ENCODE measurements around the gene PIK3C2A. TPM values are rescaled to one million over a fixed set of nuclear protein-coding genes. Genes with fewer than 3 reads are reported as not detected.

Gene PIK3C2A
- total and polyA plus RNA-seq, 2 of the 8 experiments (the other 6 are each of a cell fraction or from before 2014, with no cell fraction given): 20.1 to 127 TPM

GRCh38 chr11:17179970-17180369 lies 27.8 kb downstream of the PIK3C2A start:
- peaks cover 0 to 9% (median 0%) of the 10 kb centered on the region in 4 experiments; a peak in 1 of 8 replicates for H3K36me3 ChIP-seq (ENCODE audit: control insufficient read depth in 2 of 4, insufficient read depth in 4 of 4, low read length in 3 of 4)
- H2BK5ac ChIP-seq (ENCODE audit: low read depth, low read length): no peak overlapping the region
- H2AK5ac ChIP-seq (ENCODE audit: low read depth, low read length): no peak overlapping the region
- 94% methylated on average over 3 of the region's 3 CpGs; no CpG with 5 or more reads in 1 of the 2 experiments for WGBS, 2 experiments (ENCODE audit: extremely low coverage in 1 of 2, insufficient coverage in 1 of 2, insufficient read length in 1 of 2, insufficient replicate concordance in 2 of 2, low coverage in 1 of 2, low lambda C conversion rate in 2 of 2, missing lambda C conversion rate in 1 of 2)
- no peak for FAIRE-seq
- no peak overlapping the region for H4K91ac ChIP-seq (replicated peaks; ENCODE audit: insufficient read length, low read length)
- H3K27ac ChIP-seq (ENCODE audit: low read depth, low read length): no peak overlapping the region
- H3K9ac ChIP-seq (replicated peaks in 1 of 4; ENCODE audit: extremely low read depth in 1 of 4, low read depth in 3 of 4, low read length in 3 of 4): no peak overlapping the region
- H3K14ac ChIP-seq (ENCODE audit: insufficient read length): no peak overlapping the region
- H4K8ac ChIP-seq (ENCODE audit: extremely low read depth, insufficient read depth, low read length): no peak overlapping the region
- ChIA-PET CTCF (ENCODE audit: partially characterized antibody) (interaction anchor here (1.2 to 2.0 kb wide), 2 partner anchors 9 to 14 kb away, joined by 3 to 6 read pairs; no protein-coding TSS in a partner anchor), POLR2A (ENCODE audit: partially characterized antibody) (no interaction called here)
- H3K4ac ChIP-seq (replicated peaks; ENCODE audit: insufficient read length, low read depth, low read length): no peak overlapping the region
- DNase-seq (ENCODE audit: low read depth in 1 of 2, low spot score in 2 of 2): no peak
- no peak overlapping the region for H2BK15ac ChIP-seq (ENCODE audit: low read length)
- H3K56ac ChIP-seq (replicated peaks; ENCODE audit: insufficient read length, low read depth, low read length): no peak overlapping the region
- H2BK12ac ChIP-seq (ENCODE audit: low read depth, low read length): no peak overlapping the region
- peaks cover 0 to 82% of the 10 kb centered on the region in 2 experiments; a peak in 2 of 4 replicates for H3K79me2 ChIP-seq (ENCODE audit: control insufficient read depth in 1 of 2, insufficient read depth in 2 of 2, low read length in 2 of 2)
- H3K4me3 ChIP-seq (ENCODE audit: extremely low read depth in 1 of 4, insufficient read depth in 2 of 4, low read depth in 3 of 4, low read length in 4 of 4): no peak overlapping the region
- H4K20me1 ChIP-seq (replicated peaks in 1 of 2; ENCODE audit: control insufficient read depth in 1 of 2, insufficient read depth in 2 of 2, low read length in 2 of 2): peaks cover 2 to 10% of the 10 kb centered on the region in 2 experiments
- no peak overlapping the region for H3K23ac ChIP-seq (ENCODE audit: insufficient read length)
- H2BK120ac ChIP-seq (replicated peaks; ENCODE audit: low read depth, low read length): no peak overlapping the region
- no peaks in the 10 kb centered on the region for H3K27me3 ChIP-seq (replicated peaks in 1 of 4; ENCODE audit: control insufficient read depth in 3 of 4, extremely low read depth in 1 of 4, insufficient read depth in 3 of 4, low read length in 3 of 4)
- no peak overlapping the region for H2BK20ac ChIP-seq (ENCODE audit: low read length)
- no peaks in the 10 kb centered on the region; the same call in 1 of the 2 replicates for H3K79me1 ChIP-seq (ENCODE audit: low read depth, low read length)
- H3K9me3 ChIP-seq (ENCODE audit: insufficient read depth in 2 of 2, low read depth in 1 of 2, low read length in 1 of 2): no peaks in the 10 kb centered on the region
- no peak overlapping the region for H3K4me2 ChIP-seq (ENCODE audit: insufficient read depth in 1 of 2, low read depth in 2 of 2, low read length in 2 of 2)
- no peaks in the 10 kb centered on the region for H3K4me1 ChIP-seq (replicated peaks in 1 of 4; ENCODE audit: control insufficient read depth in 3 of 4, insufficient read depth in 4 of 4, low read length in 3 of 4)
- H4K5ac ChIP-seq (ENCODE audit: insufficient read length, low read depth, low read length): no peak overlapping the region
- H2AFZ ChIP-seq (ENCODE audit: low read length): no peak overlapping the region
- no peak overlapping the region for H3K18ac ChIP-seq (ENCODE audit: extremely low read depth, low read length)
- H3K23me2 ChIP-seq (ENCODE audit: low read depth, low read length): no peaks in the 10 kb centered on the region
- TF ChIP-seq CTBP2 (IDR thresholded peaks at IDR 0.05; ENCODE audit: borderline replicate concordance, insufficient read depth, insufficient read length, low read length) (no peak), GTF2F1 (IDR thresholded peaks at IDR 0.05; ENCODE audit: borderline replicate concordance, low read depth, low read length) (no peak), HDAC2 (IDR thresholded peaks at IDR 0.05; ENCODE audit: borderline replicate concordance in 1 of 2, low read depth in 2 of 2, low read length in 2 of 2) (no peak), ATF2 (IDR thresholded peaks at IDR 0.05; ENCODE audit: low read length) (no peak), POLR2AphosphoS5 (IDR thresholded peaks at IDR 0.05; ENCODE audit: low read depth, low read length) (no peak), JUND (IDR thresholded peaks at IDR 0.05; ENCODE audit: low read length) (no peak), POU5F1 (IDR thresholded peaks at IDR 0.05; ENCODE audit: low read depth, low read length) (no peak), RBBP5 (IDR thresholded peaks at IDR 0.05; ENCODE audit: borderline replicate concordance, low read depth, low read length) (no peak), TBP (IDR thresholded peaks at IDR 0.05; ENCODE audit: low read depth, low read length) (no peak), KDM1A (IDR thresholded peaks at IDR 0.05; ENCODE audit: borderline replicate concordance, low read length) (no peak), CREB1 (IDR thresholded peaks at IDR 0.05) (no peak), SP1 (IDR thresholded peaks at IDR 0.05; ENCODE audit: low read depth, low read length) (no peak), RFX5 (IDR thresholded peaks at IDR 0.05; ENCODE audit: borderline replicate concordance, low read depth, low read length) (no peak)

Data from H1 (cell line).